ENCODE measurements around the gene FAM53A.

Gene FAM53A

GRCh38 chr4:1623400-1623799 is 60.7 kb downstream of the FAM53A start:
- TF ChIP-seq ZNF394 (tag by site-specific recombination; IDR thresholded peaks at IDR 0.05; ENCODE audit: borderline replicate concordance) (no peak), ZNF174 (tag by site-specific recombination; IDR thresholded peaks at IDR 0.05) (no peak)
- TF ChIP-seq, protein P1, sequence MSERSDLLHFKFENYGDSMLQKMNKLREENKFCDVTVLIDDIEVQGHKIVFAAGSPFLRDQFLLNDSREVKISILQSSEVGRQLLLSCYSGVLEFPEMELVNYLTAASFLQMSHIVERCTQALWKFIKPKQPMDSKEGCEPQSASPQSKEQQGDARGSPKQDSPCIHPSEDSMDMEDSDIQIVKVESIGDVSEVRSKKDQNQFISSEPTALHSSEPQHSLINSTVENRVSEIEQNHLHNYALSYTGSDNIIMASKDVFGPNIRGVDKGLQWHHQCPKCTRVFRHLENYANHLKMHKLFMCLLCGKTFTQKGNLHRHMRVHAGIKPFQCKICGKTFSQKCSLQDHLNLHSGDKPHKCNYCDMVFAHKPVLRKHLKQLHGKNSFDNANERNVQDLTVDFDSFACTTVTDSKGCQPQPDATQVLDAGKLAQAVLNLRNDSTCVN (tag by site-specific recombination; optimal IDR thresholded peaks at IDR 0.05), result no peak
- Histone ChIP-seq H3K36me3 (ENCODE audit: control insufficient read depth in 2 of 2, insufficient read depth in 1 of 2, low read length in 2 of 2) (no peaks in the 10 kb centered on the region), H3K4me1 (ENCODE audit: control insufficient read depth, insufficient read depth, low read length) (no peaks in the 10 kb centered on the region), H3K9me3 (ENCODE audit: control insufficient read depth, insufficient read depth, low read depth, low read length) (no peaks in the 10 kb centered on the region), H3K4me3 (ENCODE audit: low read depth, low read length) (no peak overlapping the region), H3K27ac (ENCODE audit: extremely low read depth, low read depth, low read length) (no peak overlapping the region)
- CTCF ChIA-PET, result no interaction called here
- POLR2A ChIA-PET, result no interaction called here

- TF ChIP-seq ZNF362 (tag by site-specific recombination; IDR thresholded peaks at IDR 0.05) (no peak), ZNF670 (tag by site-specific recombination; IDR thresholded peaks at IDR 0.05; ENCODE audit: low read depth) (no peak), ZNF311 (tag by site-specific recombination; IDR thresholded peaks at IDR 0.05; ENCODE audit: borderline replicate concordance) (no peak), ZNF274 (IDR thresholded peaks at IDR 0.05; ENCODE audit: low read length) (no peak), ZNF274 (tag by site-specific recombination; IDR thresholded peaks at IDR 0.05; ENCODE audit: borderline replicate concordance) (no peak), ZNF777 (tag by site-specific recombination; IDR thresholded peaks at IDR 0.05; ENCODE audit: borderline replicate concordance) (no peak), ZNF830 (tag by site-specific recombination; IDR thresholded peaks at IDR 0.05; ENCODE audit: low read depth) (no peak), SP2 (tag by site-specific recombination; IDR thresholded peaks at IDR 0.05) (no peak), ZXDB (tag by site-specific recombination; IDR thresholded peaks at IDR 0.05) (no peak), ZNF837 (tag by site-specific recombination; IDR thresholded peaks at IDR 0.05) (no peak)
- TF ChIP-seq, protein P2, sequence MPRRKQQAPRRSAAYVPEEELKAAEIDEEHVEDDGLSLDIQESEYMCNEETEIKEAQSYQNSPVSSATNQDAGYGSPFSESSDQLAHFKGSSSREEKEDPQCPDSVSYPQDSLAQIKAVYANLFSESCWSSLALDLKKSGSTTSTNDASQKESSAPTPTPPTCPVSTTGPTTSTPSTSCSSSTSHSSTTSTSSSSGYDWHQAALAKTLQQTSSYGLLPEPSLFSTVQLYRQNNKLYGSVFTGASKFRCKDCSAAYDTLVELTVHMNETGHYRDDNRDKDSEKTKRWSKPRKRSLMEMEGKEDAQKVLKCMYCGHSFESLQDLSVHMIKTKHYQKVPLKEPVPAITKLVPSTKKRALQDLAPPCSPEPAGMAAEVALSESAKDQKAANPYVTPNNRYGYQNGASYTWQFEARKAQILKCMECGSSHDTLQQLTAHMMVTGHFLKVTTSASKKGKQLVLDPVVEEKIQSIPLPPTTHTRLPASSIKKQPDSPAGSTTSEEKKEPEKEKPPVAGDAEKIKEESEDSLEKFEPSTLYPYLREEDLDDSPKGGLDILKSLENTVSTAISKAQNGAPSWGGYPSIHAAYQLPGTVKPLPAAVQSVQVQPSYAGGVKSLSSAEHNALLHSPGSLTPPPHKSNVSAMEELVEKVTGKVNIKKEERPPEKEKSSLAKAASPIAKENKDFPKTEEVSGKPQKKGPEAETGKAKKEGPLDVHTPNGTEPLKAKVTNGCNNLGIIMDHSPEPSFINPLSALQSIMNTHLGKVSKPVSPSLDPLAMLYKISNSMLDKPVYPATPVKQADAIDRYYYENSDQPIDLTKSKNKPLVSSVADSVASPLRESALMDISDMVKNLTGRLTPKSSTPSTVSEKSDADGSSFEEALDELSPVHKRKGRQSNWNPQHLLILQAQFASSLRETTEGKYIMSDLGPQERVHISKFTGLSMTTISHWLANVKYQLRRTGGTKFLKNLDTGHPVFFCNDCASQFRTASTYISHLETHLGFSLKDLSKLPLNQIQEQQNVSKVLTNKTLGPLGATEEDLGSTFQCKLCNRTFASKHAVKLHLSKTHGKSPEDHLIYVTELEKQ (tag by site-specific recombination; IDR thresholded peaks at IDR 0.05; ENCODE audit: borderline replicate concordance), result no peak
- Histone ChIP-seq H3K27ac (ENCODE audit: extremely low read depth, low read depth, low read length) (no peak overlapping the region), H3K4me3 (ENCODE audit: low read depth, low read length) (no peak overlapping the region), H3K4me1 (ENCODE audit: control insufficient read depth, insufficient read depth, low read length) (no peaks in the 10 kb centered on the region), H3K36me3 (ENCODE audit: control insufficient read depth in 2 of 2, insufficient read depth in 1 of 2, low read length in 2 of 2) (no peaks in the 10 kb centered on the region), H3K9me3 (ENCODE audit: control insufficient read depth, insufficient read depth, low read depth, low read length) (no peaks in the 10 kb centered on the region)
- ChIA-PET POLR2A (no interaction called here), CTCF (no interaction called here)
These were observed 61.2 kb downstream of the FAM53A start for GRCh38 chr4:1622956-1623355.

DNA sequence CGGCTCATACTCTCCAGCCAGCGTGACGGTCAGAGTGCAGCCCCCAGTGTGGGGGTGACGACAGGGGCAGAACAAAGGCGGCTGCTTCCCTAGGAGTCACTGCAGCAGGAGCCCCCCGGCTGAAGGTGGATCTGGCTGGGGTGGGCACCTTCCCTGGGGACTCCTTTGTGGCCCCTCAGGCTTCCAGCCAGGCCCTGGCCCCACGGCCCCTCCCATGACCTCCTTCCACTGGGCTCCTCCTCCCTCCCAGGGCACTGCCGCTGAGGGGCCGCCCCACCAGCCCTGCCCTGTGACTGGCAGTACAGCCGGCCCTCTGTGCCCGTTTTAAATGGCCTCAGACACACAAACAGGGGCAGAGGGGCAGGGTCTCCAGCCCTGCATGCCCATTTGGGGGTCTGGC is 61.9 kb downstream of the FAM53A start:
- Histone ChIP-seq H3K36me3 (ENCODE audit: control insufficient read depth in 2 of 2, insufficient read depth in 1 of 2, low read length in 2 of 2) (no peaks in the 10 kb centered on the region), H3K4me1 (ENCODE audit: control insufficient read depth, insufficient read depth, low read length) (no peaks in the 10 kb centered on the region), H3K4me3 (ENCODE audit: low read depth, low read length) (no peak overlapping the region), H3K27ac (ENCODE audit: extremely low read depth, low read depth, low read length) (no peak overlapping the region), H3K9me3 (ENCODE audit: control insufficient read depth, insufficient read depth, low read depth, low read length) (no peaks in the 10 kb centered on the region)
- ChIA-PET POLR2A (no interaction called here), CTCF (no interaction called here)
- no peak for TF ChIP-seq ZNF585B (tag by site-specific recombination; IDR thresholded peaks at IDR 0.05)

All from HEK293 (cell line).